GM12873 (cell line): ENCODE measurements around the gene ITGB1BP1.
A peak's percentile ranks its signal among the peaks of the same experiment; 100 is the strongest.

Experiments used
- TF ChIP-seq, protein P1 (sequence below): IDR thresholded peaks from 2 replicates; pipeline ENCODE4 v1.5.1; 2012; ENCODE audit warnings: low read depth, mild to moderate bottlenecking, moderate library complexity, low read length, control low read depth; ENCODE audit not compliant: insufficient read depth; ENCODE audit errors: missing control alignments

Gene ITGB1BP1

DNA sequence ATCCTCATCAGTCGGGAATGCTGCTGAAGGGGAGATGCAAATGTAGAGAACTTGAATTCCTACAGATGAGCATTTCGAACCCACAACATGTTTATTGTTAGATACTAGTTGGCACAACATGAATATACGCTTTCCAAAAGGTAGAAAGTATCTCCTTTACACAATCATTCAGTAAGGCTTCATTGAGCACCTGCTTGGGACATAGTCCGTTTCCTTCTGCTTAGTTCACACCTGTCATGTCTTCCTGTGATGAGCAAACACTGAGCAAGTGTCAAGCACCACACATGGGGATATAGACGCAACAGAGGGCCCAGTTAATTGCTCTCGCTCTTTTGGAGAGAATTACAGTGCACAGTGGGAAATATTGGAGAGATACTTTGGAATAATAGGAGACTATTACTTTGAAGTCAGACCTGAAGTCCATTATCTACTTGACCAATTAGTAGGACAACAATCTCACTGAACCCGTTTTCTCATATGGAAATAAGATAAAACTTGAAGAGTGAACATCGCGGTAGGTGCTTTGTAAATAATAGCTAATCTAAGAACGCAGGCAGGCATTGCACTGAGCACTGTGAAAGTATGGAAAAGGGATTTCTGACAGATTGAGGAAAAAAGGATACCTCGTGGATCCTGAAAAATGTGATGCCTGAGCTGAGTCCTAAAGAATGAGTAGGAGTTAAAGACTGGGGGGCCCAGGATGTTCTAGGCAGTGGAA is 1.3 kb upstream of the ITGB1BP1 start:
- TF ChIP-seq, protein P1, sequence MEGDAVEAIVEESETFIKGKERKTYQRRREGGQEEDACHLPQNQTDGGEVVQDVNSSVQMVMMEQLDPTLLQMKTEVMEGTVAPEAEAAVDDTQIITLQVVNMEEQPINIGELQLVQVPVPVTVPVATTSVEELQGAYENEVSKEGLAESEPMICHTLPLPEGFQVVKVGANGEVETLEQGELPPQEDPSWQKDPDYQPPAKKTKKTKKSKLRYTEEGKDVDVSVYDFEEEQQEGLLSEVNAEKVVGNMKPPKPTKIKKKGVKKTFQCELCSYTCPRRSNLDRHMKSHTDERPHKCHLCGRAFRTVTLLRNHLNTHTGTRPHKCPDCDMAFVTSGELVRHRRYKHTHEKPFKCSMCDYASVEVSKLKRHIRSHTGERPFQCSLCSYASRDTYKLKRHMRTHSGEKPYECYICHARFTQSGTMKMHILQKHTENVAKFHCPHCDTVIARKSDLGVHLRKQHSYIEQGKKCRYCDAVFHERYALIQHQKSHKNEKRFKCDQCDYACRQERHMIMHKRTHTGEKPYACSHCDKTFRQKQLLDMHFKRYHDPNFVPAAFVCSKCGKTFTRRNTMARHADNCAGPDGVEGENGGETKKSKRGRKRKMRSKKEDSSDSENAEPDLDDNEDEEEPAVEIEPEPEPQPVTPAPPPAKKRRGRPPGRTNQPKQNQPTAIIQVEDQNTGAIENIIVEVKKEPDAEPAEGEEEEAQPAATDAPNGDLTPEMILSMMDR: no peak

DNA sequence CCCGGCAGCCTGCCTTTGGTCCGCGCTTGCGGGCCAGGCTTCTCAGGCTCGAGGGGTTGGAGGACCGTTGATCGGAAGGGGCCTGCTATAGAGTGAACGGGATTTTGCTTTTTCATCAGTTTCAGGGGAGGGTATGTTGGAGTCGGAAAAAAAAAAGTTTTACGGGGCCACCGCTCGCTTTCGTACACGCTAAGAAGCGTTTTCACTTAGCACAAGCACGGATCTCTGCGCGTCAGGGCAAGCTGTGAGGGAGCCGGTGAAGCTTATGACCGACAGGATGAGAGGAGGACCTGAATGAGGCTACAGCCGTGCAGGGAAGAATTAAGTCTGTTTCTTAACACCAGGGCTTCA is 569 bp upstream of the ITGB1BP1 start:
- TF ChIP-seq, protein P1: no peak

DNA sequence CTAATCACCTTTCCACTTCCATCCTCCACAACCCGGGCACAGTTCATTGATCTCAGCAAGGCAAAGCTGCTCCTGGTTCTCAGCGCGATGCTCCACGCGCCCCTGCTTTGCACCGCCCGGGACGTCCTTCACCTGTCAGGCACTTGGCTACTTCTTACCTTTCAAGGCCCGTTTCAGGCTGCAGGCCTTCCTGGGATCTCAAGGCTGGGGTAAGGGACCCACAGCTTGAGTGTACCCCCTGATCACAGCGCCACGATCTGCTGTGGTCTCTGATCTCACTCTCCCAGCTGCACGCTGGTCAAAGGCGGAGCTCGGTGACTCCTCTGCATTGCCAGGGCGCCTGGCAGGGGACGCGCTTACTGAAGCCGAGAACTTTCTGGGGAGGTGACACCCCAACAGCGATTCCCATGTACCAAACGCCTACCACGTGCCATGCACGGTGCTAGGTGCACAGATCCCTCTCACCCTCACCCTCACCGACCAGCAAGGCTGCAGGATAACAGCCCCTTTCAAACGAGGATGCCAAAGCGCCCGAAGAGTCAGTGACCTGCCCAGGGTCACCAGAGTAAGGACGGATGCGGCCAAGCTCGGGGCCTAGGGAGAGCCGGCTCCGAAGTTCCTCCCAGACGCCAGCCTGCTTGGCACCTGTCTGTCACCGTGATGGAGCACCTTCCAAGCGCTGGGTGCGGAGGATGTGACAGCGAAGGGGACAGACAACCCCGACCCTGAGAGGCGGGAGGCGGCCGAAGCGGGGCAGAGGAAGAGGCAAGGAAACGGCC is 818 bp downstream of the ITGB1BP1 start:
- TF ChIP-seq, protein P1: peak; percentile 11

DNA sequence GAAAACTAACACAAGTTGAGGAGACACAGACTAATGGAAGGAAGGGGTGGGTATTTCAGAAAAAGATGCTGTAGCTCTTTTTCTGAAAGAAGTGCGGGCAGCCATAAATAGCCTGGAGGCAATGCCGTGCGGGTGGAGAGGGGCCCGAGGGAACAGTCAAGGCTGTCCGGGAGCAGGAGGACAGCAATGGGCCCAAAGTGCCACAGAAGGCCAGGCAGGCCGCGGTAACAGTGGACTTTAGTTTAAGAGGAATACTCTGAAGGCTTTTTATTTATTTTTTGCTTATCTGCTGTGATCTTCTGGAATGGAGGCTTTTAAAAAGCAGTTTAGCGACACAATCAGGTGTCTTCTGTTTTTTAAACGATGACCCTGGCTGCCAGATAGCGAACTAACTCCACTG is 2.8 kb downstream of the ITGB1BP1 start:
- TF ChIP-seq, protein P1: no peak

DNA sequence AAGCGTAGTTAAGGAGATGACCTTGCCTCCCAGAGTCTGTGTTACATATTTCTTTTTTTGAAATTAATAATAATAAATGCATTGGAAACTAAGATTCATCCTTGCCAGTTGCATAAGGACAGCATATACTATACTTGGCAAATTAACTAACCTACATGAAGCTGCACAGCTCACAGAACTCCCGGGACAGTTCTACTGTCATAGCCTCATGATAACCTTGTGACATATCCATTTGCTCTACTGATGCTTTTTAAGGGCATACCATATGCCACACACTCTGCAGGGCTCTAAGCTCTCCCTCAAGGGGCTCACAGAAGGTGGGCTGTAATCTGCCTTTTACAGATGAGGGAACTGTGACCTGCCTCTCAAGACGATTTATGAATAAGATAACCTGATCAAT is 3.8 kb downstream of the ITGB1BP1 start:
- TF ChIP-seq, protein P1: no peak

DNA sequence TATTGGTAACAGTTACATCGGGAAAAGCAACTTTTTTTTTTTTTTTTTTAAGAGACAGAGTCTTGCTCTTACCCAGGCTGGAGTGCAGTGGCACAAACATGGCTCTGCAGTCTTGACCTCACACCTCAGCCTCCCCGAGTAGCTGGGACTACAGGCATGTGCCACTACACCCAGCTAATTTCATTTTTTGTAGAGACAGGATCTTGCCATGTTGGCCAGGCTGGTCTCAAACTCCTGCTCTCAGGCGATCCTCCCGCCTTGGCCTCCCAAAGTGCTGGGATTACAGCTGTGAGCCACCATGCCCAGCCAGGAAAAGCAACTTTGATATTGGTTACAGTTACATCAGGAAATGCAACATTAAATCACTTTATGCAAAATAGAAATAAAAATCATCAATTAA is 4.6 kb downstream of the ITGB1BP1 start:
- TF ChIP-seq, protein P1: no peak

DNA sequence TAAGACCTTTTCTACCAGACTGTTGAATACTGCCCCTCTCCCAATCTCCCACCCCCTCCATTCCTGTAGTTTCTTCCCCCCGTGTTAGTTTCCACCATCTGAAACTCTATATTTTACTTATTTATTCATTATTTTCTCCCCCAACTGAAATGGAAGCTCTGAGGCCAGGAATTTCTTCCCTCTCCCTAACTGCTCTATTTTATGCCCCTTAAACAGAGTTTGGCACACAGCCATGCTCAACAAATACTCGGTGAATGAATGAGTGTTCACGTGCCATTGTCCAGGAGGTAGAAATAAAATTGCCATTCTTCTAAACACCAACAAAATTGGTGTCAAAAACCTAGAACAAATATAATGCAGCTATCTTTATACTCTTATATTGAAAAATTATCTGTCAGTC is 5.6 kb downstream of the ITGB1BP1 start:
- TF ChIP-seq, protein P1: no peak
